Fibroblast of villous mesenchyme (primary cell): ENCODE data around the gene PIP5K1B. TPM values are rescaled to one million over a fixed set of nuclear protein-coding genes. Genes with fewer than 3 reads are reported as not detected.

Source experiments
- DNase-seq: peaks from one replicate; pipeline ENCODE4 v3.0.0-alpha.2; 2010; ENCODE audit warnings: low read depth
- H3K4me3 ChIP-seq: 2 replicates; pipeline ENCODE4 v1.5.1; 2011; ENCODE audit warnings: low read depth, mild to moderate bottlenecking, low read length
- total RNA-seq: library from RNA; depleted of rRNA; stranded (reverse); fragments of >200 nt; gene quantifications from 2 replicates; pipeline ENCODE4 v1.2.3, GENCODE V29; 2012
- TF ChIP-seq, protein P1 (sequence below): IDR thresholded peaks from 2 replicates; pipeline ENCODE4 v1.5.1; 2012; ENCODE audit warnings: low read depth, mild to moderate bottlenecking, low read length; ENCODE audit not compliant: insufficient read depth

Gene PIP5K1B
- total RNA-seq, 1 donor = under 0.01 TPM

GRCh38 chr9:68808338-68808890 lies 103.4 kb downstream of the PIP5K1B start:
- TF ChIP-seq, protein P1, sequence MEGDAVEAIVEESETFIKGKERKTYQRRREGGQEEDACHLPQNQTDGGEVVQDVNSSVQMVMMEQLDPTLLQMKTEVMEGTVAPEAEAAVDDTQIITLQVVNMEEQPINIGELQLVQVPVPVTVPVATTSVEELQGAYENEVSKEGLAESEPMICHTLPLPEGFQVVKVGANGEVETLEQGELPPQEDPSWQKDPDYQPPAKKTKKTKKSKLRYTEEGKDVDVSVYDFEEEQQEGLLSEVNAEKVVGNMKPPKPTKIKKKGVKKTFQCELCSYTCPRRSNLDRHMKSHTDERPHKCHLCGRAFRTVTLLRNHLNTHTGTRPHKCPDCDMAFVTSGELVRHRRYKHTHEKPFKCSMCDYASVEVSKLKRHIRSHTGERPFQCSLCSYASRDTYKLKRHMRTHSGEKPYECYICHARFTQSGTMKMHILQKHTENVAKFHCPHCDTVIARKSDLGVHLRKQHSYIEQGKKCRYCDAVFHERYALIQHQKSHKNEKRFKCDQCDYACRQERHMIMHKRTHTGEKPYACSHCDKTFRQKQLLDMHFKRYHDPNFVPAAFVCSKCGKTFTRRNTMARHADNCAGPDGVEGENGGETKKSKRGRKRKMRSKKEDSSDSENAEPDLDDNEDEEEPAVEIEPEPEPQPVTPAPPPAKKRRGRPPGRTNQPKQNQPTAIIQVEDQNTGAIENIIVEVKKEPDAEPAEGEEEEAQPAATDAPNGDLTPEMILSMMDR = no peak
- H3K4me3 ChIP-seq = no peak overlapping the region
- no peak for DNase-seq

- H3K4me3 ChIP-seq = no peak overlapping the region
- no peak for DNase-seq
- TF ChIP-seq, protein P1 = no peak
Measured at GRCh38 chr9:68817079-68817875, 112.2 kb downstream of the PIP5K1B start.

DNA sequence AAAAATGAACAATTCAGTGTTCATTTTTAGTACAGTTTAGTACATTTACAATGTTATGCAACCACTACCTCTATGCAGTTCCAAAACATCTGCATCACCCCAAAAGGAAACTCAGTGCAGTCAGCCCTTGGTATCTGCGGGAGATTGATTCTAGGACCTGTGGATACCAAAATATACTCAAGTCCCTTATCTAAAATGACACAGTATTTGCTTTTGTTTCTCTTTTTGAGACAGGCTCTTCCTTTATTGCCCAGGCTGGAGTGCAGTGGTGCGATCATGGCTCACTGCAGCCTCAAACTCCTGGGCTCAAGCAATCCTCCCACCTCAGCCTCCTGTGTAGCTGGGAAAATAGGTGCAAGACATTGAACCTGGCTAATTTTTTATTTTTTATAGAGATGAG lies 114.0 kb downstream of the PIP5K1B start:
- no peak for DNase-seq
- TF ChIP-seq, protein P1 = no peak
- no peak overlapping the region for H3K4me3 ChIP-seq

DNA sequence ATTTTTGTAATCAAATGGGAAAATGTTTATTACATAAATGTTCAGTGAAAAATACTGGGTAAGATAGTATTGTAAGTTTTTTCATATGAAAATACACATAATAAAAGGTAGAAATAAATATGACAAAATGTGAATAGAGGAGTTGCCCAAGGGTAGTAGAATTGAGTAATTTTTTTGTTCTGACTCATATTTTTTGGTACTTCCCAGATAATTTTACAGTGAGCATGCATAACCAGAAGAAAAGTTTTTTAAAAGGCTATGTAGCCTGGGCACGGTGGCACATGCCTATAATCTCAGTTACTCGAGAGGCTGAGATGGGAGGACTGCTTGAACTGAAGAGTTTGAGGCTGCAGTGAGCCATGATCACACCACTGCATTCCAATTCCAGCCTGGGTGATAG lies 116.9 kb downstream of the PIP5K1B start:
- DNase-seq = no peak
- H3K4me3 ChIP-seq = no peak overlapping the region
- TF ChIP-seq, protein P1 = no peak

DNA sequence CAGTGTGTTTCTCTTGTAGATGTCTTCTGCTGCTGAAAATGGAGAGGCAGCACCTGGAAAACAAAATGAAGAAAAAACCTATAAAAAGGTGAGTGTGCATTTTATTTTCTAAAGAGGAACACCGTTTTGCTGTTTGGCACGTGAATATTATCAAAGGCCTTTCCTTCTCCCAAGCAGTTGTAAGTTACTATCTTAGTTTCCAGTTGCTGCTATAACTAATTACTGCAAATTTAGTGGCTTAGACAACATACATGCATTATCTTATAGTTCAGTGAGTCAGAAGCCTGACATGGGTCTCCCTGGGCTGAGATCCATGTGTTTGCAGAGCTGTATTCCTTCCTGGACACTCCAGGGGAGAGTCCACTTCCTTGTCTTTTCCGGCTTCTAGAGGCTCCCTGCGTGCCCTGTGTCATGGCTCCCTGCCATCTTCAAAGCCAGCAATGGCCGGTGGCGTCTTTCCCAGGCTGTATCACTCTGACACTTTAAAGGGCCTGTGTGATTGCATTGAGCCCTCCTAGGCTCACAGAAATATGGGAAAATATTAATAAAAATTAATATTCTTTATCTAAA lies 117.6 kb downstream of the PIP5K1B start:
- TF ChIP-seq, protein P1 = no peak
- no peak overlapping the region for H3K4me3 ChIP-seq
- DNase-seq = no peak

- DNase-seq = no peak
Measured at GRCh38 chr9:68825762-68826472, 120.9 kb downstream of the PIP5K1B start.

More at GRCh38 chr9:68825762-68826472, 120.9 kb downstream of the PIP5K1B start:
- H3K4me3 ChIP-seq = no peak overlapping the region
- TF ChIP-seq, protein P1 = no peak
